HepG2 (cell line): ENCODE data around the gene CSTF1. TPM values are rescaled to one million over a fixed set of nuclear protein-coding genes. Genes with fewer than 3 reads are reported as not detected.

Experiments used
- ATAC-seq: fragments of 200-7000 bp; cut with Tn5 transposase; 3 replicates; pipeline ENCODE4 v1.9.1; 2020; ENCODE audit warnings: mild to moderate bottlenecking, moderate library complexity
- BruUV-seq: library from RNA; stranded (reverse); fragments of 400-500 nt; replicated peaks from 2 replicates; lab custom pipeline; 2021; lab: Mats Ljungman, UMichigan
- CTCF ChIA-PET: fragments of 300-600 bp; formaldehyde crosslinking; extraction: SDS; loops from one replicate; lab custom pipeline; 2021; ENCODE audit warnings: low total read pairs, inconsistent platforms, low intra/inter-chr PET ratio; lab: Yijun Ruan, JAX
- POLR2A ChIA-PET: fragments of 350-600 bp; sonication (Branson Sonifier 250); formaldehyde crosslinking; loops from one replicate; lab custom pipeline; 2020; ENCODE audit warnings: antibody characterized with exemption, inconsistent platforms; lab: Yijun Ruan, JAX
- DNase-seq: peaks from one replicate; pipeline ENCODE4 v3.0.0-alpha.2; 2015; ENCODE audit warnings: low spot score
- FAIRE-seq: peaks from 3 replicates; lab custom pipeline; 2011; peaks lifted over from hg19 to GRCh38; lab: Jason Lieb, UNC
- H2AFZ ChIP-seq: one replicate; pipeline ENCODE4 v1.6.1; 2011; ENCODE audit warnings: low read length, inconsistent platforms
- H3K27ac ChIP-seq: fragments of 300-600 bp; 3 replicates; pipeline ENCODE4 v1.8.0; 2011; ENCODE audit warnings: mixed run types, mild to moderate bottlenecking, mixed read lengths, low read length, inconsistent platforms; ENCODE audit not compliant: insufficient read depth; ENCODE audit errors: extremely low read length
- H3K27me3 ChIP-seq, 2 experiments: fragments of 200-600 bp in 1 of 2; 2 replicates in 1 of 2; 3 replicates in 1 of 2; pipeline versions ENCODE4 v1.6.0 to v1.8.0; 2011; ENCODE audit warnings: low read length in 2 of 2, mild to moderate bottlenecking in 2 of 2, moderate library complexity in 2 of 2, inconsistent platforms in 1 of 2; ENCODE audit not compliant: insufficient read depth in 2 of 2, control insufficient read depth in 1 of 2
- H3K36me3 ChIP-seq, 2 experiments: fragments of 200-600 bp in 1 of 2; replicated peaks in 1 of 2; 2 replicates in 1 of 2; 3 replicates in 1 of 2; pipeline versions ENCODE4 v1.5.1 to v1.8.0; 2011; ENCODE audit warnings: low read length in 2 of 2, inconsistent platforms in 1 of 2; ENCODE audit not compliant: insufficient read depth in 2 of 2, control insufficient read depth in 1 of 2
- H3K4me1 ChIP-seq: 2 replicates; pipeline ENCODE4 v1.5.1; 2012; ENCODE audit warnings: low read length, inconsistent platforms; ENCODE audit not compliant: insufficient read depth
- H3K4me2 ChIP-seq: 2 replicates; pipeline ENCODE4 v1.6.0; 2011; ENCODE audit warnings: low read depth, low read length, inconsistent platforms
- H3K4me3 ChIP-seq, 3 experiments: fragments of 200-600 bp in 1 of 3; sonication (generic), shearing (Covaris generic) in 1 of 3; replicated peaks in 1 of 3; 2 replicates each; pipeline ENCODE4 v1.5.1; 2011 to 2016; ENCODE audit warnings: low read length in 3 of 3, inconsistent platforms in 2 of 3, low read depth in 2 of 3, mild to moderate bottlenecking in 2 of 3, control low read depth in 1 of 3, mixed read lengths in 1 of 3; ENCODE audit not compliant: insufficient read depth in 1 of 3
- H3K79me2 ChIP-seq: one replicate; pipeline ENCODE4 v1.6.1; 2011; ENCODE audit warnings: low read length, inconsistent platforms; ENCODE audit not compliant: insufficient read depth
- H3K9ac ChIP-seq: 2 replicates; pipeline ENCODE4 v1.6.0; 2011; ENCODE audit warnings: mild to moderate bottlenecking, low read depth, low read length, inconsistent platforms; ENCODE audit not compliant: insufficient read depth
- H3K9me3 ChIP-seq: 2 replicates; pipeline ENCODE4 v1.5.1; 2012; ENCODE audit warnings: mild to moderate bottlenecking, low read length
- H4K20me1 ChIP-seq: 2 replicates; pipeline ENCODE4 v1.6.0; 2011; ENCODE audit warnings: inconsistent platforms, mild to moderate bottlenecking, low read length, moderate library complexity; ENCODE audit not compliant: insufficient read depth
- ATF7-NPFF ChIP-seq: sonication (generic); formaldehyde crosslinking; IDR thresholded peaks from 2 replicates; pipeline ENCODE4 v1.8.1; 2023; ENCODE audit warnings: mild to moderate bottlenecking, low read depth, missing genetic modification reagents, moderate library complexity
- GTF2F1 ChIP-seq: fragments of 150-350 bp; IDR thresholded peaks from 2 replicates; pipeline ENCODE4 v1.6.1; 2014; ENCODE audit warnings: low read length
- JDP2 ChIP-seq: sonication (generic); formaldehyde crosslinking; IDR thresholded peaks from 2 replicates; pipeline ENCODE4 v1.8.1; 2022; ENCODE audit warnings: missing genetic modification reagents, borderline replicate concordance
- MIER3 ChIP-seq: IDR thresholded peaks from 2 replicates; pipeline ENCODE4 v1.6.1; 2016; ENCODE audit warnings: missing compliant biosample characterization, borderline replicate concordance
- MYNN ChIP-seq: sonication (generic); formaldehyde crosslinking; IDR thresholded peaks from 2 replicates; pipeline ENCODE4 v1.4.0; 2020; ENCODE audit warnings: mild to moderate bottlenecking, low read depth, missing genetic modification reagents
- NFE2L2 ChIP-seq: fragments of 150-350 bp; IDR thresholded peaks from 2 replicates; pipeline ENCODE4 v1.6.1; 2014; ENCODE audit warnings: low read length
- NR2F6 ChIP-seq, 2 experiments: IDR thresholded peaks; 2 replicates each; pipeline ENCODE4 v1.6.1; 2016; ENCODE audit warnings: antibody characterized with exemption in 1 of 2, mild to moderate bottlenecking in 1 of 2
- POLR2A ChIP-seq, 2 experiments: IDR thresholded peaks; 2 replicates each; pipeline ENCODE4 v1.6.1; 2011; ENCODE audit warnings: low read depth in 2 of 2, low read length in 2 of 2, mild to moderate bottlenecking in 1 of 2, moderate library complexity in 1 of 2; ENCODE audit not compliant: insufficient read depth in 1 of 2
- PRDM4 ChIP-seq: sonication (generic); formaldehyde crosslinking; IDR thresholded peaks from 2 replicates; pipeline ENCODE4 v1.9.0; 2021; ENCODE audit warnings: missing genetic modification reagents, borderline replicate concordance
- RCOR2 ChIP-seq: IDR thresholded peaks from 2 replicates; pipeline ENCODE4 v1.6.1; 2016; ENCODE audit warnings: missing biosample characterization, missing genetic modification reagents
- RXRA ChIP-seq: sonication (generic); formaldehyde crosslinking; IDR thresholded peaks from 2 replicates; pipeline ENCODE4 v1.5.1; 2020; ENCODE audit warnings: missing genetic modification reagents
- SAP130 ChIP-seq: IDR thresholded peaks from 2 replicates; pipeline ENCODE4 v1.6.1; 2016; ENCODE audit warnings: low read depth
- ZC3H4 ChIP-seq: sonication (generic); formaldehyde crosslinking; IDR thresholded peaks from 2 replicates; pipeline ENCODE4 v1.4.0; 2020; ENCODE audit warnings: missing genetic modification reagents, borderline replicate concordance
- ZIK1 ChIP-seq: sonication (generic); formaldehyde crosslinking; IDR thresholded peaks from 2 replicates; pipeline ENCODE4 v1.5.0; 2020; ENCODE audit warnings: mild to moderate bottlenecking, low read depth, missing genetic modification reagents, borderline replicate concordance
- ZMYM4 ChIP-seq: sonication (generic); formaldehyde crosslinking; IDR thresholded peaks from 2 replicates; pipeline ENCODE4 v1.8.1; 2023; ENCODE audit warnings: mild to moderate bottlenecking, missing genetic modification reagents
- ZNF143 ChIP-seq: sonication (generic); formaldehyde crosslinking; IDR thresholded peaks from 2 replicates; pipeline ENCODE4 v1.4.0; 2020; ENCODE audit warnings: missing genetic modification reagents
- ZNF556 ChIP-seq: sonication (generic); formaldehyde crosslinking; IDR thresholded peaks from 2 replicates; pipeline ENCODE4 v1.4.0; 2020; ENCODE audit warnings: mild to moderate bottlenecking, missing genetic modification reagents, borderline replicate concordance
- ZNF563 ChIP-seq: sonication (generic); formaldehyde crosslinking; IDR thresholded peaks from 2 replicates; pipeline ENCODE4 v1.8.0; 2022; ENCODE audit warnings: mild to moderate bottlenecking, moderate library complexity, missing genetic modification reagents
- ZNF564 ChIP-seq: sonication (generic); formaldehyde crosslinking; IDR thresholded peaks from 2 replicates; pipeline ENCODE4 v1.8.1; 2023; ENCODE audit warnings: mild to moderate bottlenecking, missing genetic modification reagents
- ZNF629 ChIP-seq: sonication (generic); formaldehyde crosslinking; conservative IDR thresholded peaks from 2 replicates; pipeline ENCODE4 v1.5.0; 2020; ENCODE audit warnings: missing genetic modification reagents
- ZNF790 ChIP-seq: sonication (generic); formaldehyde crosslinking; IDR thresholded peaks from 2 replicates; pipeline ENCODE4 v1.8.0; 2022; ENCODE audit warnings: missing genetic modification reagents, mild to moderate bottlenecking, borderline replicate concordance
- WGBS: methylation state at CpG from one replicate; pipeline ENCODE4 v1.1.6; 2017; ENCODE audit warnings: low lambda C conversion rate; 5-methylcytosine and 5-hydroxymethylcytosine counted together
- in situ Hi-C: cut with HindIII; loops from 2 replicates; pipeline ENCODE4 v1.10.0; 2017; ENCODE audit warnings: low pct_unique_long_range_greater_than_20kb; ENCODE audit not compliant: extremely low pct_ligation_motif_present
- intact Hi-C: fragments of 100-400 bp; cut with micrococcal nuclease; formaldehyde crosslinking; loops from one replicate; pipeline ENCODE4 v1.10.0; 2022; ENCODE audit not compliant: unreplicated experiment
- polyA plus RNA-seq, 8 experiments: library from polyadenylated mRNA; depleted of rRNA in 3 of 8; stranded (reverse) in 7 of 8; unstranded in 1 of 8; fragments of >200 nt; fragmentation: Illumina TruSeq in 4 of 8; extraction: Trizol in 4 of 8; gene quantifications; 2 replicates each; pipeline versions ENCODE4 v1.2.1 to v1.2.3, GENCODE V29; 2011 to 2016; ENCODE audit warnings: low read depth in 4 of 8, missing spikeins in 1 of 8, mixed read lengths in 1 of 8; ENCODE audit not compliant: insufficient read depth in 1 of 8
- total RNA-seq, 5 experiments: library from RNA; depleted of rRNA; stranded (reverse); fragments of >200 nt; fragmentation: Illumina TruSeq; extraction: Trizol; gene quantifications; 2 replicates each; pipeline ENCODE4 v1.2.3, GENCODE V29; 2016; ENCODE audit warnings: low read depth in 1 of 5
- TF ChIP-seq, protein P1 (sequence below): sonication (generic); formaldehyde crosslinking; IDR thresholded peaks from 2 replicates; pipeline ENCODE4 v1.4.0; 2020; ENCODE audit warnings: mild to moderate bottlenecking, missing genetic modification reagents

CSTF1 gene
- total and polyA plus RNA-seq, 2 of the 13 experiments (the other 11 are each of a cell fraction or from before 2014, with no cell fraction given), result 70.9 to 100 TPM

GRCh38 chr20:56411759-56412472, 19.5 kb downstream of the CSTF1 start, which contains the start of gene CASS4:
Gene CASS4 (plus strand): TSS chr20:56412260. CDS start chr20:56412459, 199 bp downstream.
- FAIRE-seq, result peak; percentile 79
- TF ChIP-seq ZIK1 (0 out of 2 replicates have a peak, but pooled peaks have one; percentile 27), MIER3 (0 out of 2 replicates have a peak, but pooled peaks have one; percentile 17), ZNF143 (CRISPR knock-in tag) (no peak), RCOR2 (CRISPR knock-in tag) (no peak), NFE2L2 (peak; percentile 19; the same call in 1 of the 2 replicates), ZNF563 (0 out of 2 replicates have a peak, but pooled peaks have one; percentile 19), JDP2 (CRISPR knock-in tag) (no peak), ZNF629 (CRISPR knock-in tag) (peak; percentile 41; the same call in 1 of the 2 replicates), POLR2A (IDR thresholded peaks at IDR 0.05; ENCODE audit: insufficient read depth in 1 of 2, low read depth in 2 of 2, low read length in 2 of 2) (peak in 1 of 2 experiments; percentile 16; a peak in 1 of 4 replicates), PRDM4 (no peak), SAP130 (CRISPR knock-in tag) (peak; percentile 81), RXRA (no peak), ZMYM4 (CRISPR knock-in tag) (no peak; the same call in 1 of the 2 replicates), ATF7-NPFF (no peak), NR2F6 (IDR thresholded peaks at IDR 0.05) (no peak), NR2F6 (CRISPR knock-in tag; IDR thresholded peaks at IDR 0.05) (0 out of 2 replicates have a peak, but pooled peaks have one; percentile 8), GTF2F1 (no peak), ZNF564 (CRISPR knock-in tag) (no peak), ZNF556 (peak; percentile 42; the same call in 1 of the 2 replicates), ZC3H4 (no peak), ZNF790 (CRISPR knock-in tag) (no peak), MYNN (CRISPR knock-in tag) (no peak)
- TF ChIP-seq, protein P1, sequence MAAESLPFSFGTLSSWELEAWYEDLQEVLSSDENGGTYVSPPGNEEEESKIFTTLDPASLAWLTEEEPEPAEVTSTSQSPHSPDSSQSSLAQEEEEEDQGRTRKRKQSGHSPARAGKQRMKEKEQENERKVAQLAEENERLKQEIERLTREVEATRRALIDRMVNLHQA (CRISPR knock-in tag), result no peak

More at GRCh38 chr20:56411759-56412472, 19.5 kb downstream of the CSTF1 start, which contains the start of gene CASS4:
- peak within 1 kb of the TSS; percentile 73 for H2AFZ ChIP-seq
- H3K79me2 ChIP-seq, result no peaks in the 10 kb centered on the region
- H3K9me3 ChIP-seq, result no peaks in the 10 kb centered on the region
- H3K27ac ChIP-seq, result peak within 1 kb of the TSS; percentile 59
- peak within 1 kb of the TSS; percentile 45 for H3K9ac ChIP-seq
- H4K20me1 ChIP-seq, result no peaks in the 10 kb centered on the region
- POLR2A ChIA-PET, result interaction anchor here (1.1 to 5.5 kb wide), 4 partner anchors 10 to 57 kb away, joined by 3 to 50 read pairs (median 9); partner anchors contain the start of genes AURKA, CSTF1 and RTF2
- H3K4me2 ChIP-seq, result peak within 1 kb of the TSS; percentile 88
- H3K36me3 ChIP-seq, result peaks cover 5 to 12% of the 10 kb centered on the region in 2 experiments; a peak in 4 of 5 replicates
- BruUV-seq, result no TSS peak
- no peaks in the 10 kb centered on the region for H3K27me3 ChIP-seq
- CTCF ChIA-PET, result no interaction called here
- in situ Hi-C loops (no loop called here), intact Hi-C loops (no loop called here)
- peak; percentile 68 for DNase-seq
- H3K4me1 ChIP-seq, result peaks cover 32% of the 10 kb centered on the region
- peak; percentile 90 for ATAC-seq
- WGBS, result 3% methylated on average over 10 of the region's 10 CpGs
- H3K4me3 ChIP-seq, result peak within 1 kb of the TSS; percentile 37 to 58 (median 55)
